Fibroblast of pulmonary artery (primary cell): ENCODE measurements around the gene CHST15.

Experiments
- DNase-seq: peaks from one replicate; pipeline ENCODE4 v3.0.0-alpha.2; 2010; ENCODE audit warnings: low read depth
- H3K4me3 ChIP-seq: replicated peaks from 2 replicates; pipeline ENCODE4 v1.5.1; 2011; ENCODE audit warnings: low read depth, mild to moderate bottlenecking, control low read depth, low read length, moderate library complexity
- TF ChIP-seq, protein P1 (sequence below): IDR thresholded peaks from 2 replicates; pipeline ENCODE4 v1.5.1; 2011; ENCODE audit warnings: mild to moderate bottlenecking, control low read depth, low read length, inconsistent platforms; ENCODE audit errors: missing control alignments

Gene CHST15

DNA sequence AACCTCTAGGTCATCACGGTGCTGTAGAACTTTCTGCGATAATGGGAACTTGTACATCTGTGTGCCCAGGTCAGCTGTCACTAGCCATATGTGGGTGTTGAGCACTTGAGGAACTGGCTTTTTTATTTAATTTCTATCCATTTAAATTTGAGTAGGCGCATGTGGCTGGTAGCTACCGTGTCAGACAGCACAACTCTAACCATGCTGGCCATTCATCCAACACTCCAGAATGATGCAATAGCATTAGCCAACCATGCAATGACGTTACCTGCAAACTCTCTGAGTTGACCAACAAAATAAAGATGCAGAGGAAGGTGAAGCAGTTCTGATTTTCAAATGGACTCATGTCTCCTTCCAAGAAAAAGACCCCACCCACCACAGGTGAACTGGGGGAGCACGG is 24.4 kb upstream of the CHST15 start:
- H3K4me3 ChIP-seq: no peak overlapping the region
- TF ChIP-seq, protein P1, sequence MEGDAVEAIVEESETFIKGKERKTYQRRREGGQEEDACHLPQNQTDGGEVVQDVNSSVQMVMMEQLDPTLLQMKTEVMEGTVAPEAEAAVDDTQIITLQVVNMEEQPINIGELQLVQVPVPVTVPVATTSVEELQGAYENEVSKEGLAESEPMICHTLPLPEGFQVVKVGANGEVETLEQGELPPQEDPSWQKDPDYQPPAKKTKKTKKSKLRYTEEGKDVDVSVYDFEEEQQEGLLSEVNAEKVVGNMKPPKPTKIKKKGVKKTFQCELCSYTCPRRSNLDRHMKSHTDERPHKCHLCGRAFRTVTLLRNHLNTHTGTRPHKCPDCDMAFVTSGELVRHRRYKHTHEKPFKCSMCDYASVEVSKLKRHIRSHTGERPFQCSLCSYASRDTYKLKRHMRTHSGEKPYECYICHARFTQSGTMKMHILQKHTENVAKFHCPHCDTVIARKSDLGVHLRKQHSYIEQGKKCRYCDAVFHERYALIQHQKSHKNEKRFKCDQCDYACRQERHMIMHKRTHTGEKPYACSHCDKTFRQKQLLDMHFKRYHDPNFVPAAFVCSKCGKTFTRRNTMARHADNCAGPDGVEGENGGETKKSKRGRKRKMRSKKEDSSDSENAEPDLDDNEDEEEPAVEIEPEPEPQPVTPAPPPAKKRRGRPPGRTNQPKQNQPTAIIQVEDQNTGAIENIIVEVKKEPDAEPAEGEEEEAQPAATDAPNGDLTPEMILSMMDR: no peak
- DNase-seq: no peak

DNA sequence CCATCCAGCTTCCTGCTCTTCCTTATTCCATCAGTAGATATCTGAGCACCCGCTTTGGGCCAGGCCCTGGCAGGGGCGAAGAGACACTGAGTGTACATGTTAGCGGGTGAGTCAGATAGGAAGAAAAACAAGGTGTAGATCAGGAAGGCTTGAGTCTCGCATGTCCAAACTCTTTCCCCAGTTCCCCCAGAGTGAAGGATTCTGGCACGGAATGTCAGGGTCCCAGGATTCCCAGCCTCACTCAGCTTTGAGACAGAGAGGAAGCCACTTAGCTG is 24.1 kb upstream of the CHST15 start:
- TF ChIP-seq, protein P1: no peak
- no peak for DNase-seq
- no peak overlapping the region for H3K4me3 ChIP-seq

GRCh38 chr10:124116771-124117510 is 23.5 kb upstream of the CHST15 start:
- no peak for DNase-seq
- TF ChIP-seq, protein P1: no peak

GRCh38 chr10:124114696-124115095 is 21.3 kb upstream of the CHST15 start:
- TF ChIP-seq, protein P1: no peak

More at GRCh38 chr10:124116771-124117510, 23.5 kb upstream of the CHST15 start:
- H3K4me3 ChIP-seq: no peak overlapping the region

DNA sequence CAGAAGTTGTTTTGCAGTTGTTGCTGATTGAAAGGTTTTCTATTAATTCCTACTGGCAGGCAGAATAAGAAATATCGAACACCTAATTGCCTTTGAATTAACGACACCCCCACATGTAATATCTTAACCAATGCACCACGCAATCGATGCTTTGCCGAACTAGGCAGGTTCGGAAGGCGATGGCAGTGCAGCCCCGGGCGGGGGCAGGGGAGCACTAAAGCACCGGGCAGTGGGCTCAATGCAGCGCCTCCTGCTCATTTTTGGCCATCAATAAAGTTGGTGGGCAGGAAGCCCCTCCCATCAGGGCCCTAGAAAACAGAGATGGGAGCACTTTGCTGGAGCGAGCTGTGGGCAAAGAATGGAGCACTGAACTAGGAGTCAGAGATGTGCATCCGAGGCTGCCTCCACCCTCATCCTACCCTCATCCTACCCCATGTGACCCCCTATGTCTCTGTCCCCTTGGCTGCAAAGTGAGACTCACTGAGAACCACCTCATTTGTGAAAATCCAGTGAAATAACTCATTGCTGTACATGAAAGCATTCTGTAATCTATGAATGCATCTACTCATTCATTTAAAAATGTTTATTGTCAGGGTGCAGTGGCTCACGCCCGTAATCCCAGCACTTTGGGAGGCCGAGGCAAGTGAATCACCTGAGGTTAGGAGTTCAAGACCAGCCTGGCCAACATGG is 19.6 kb upstream of the CHST15 start:
- no peak overlapping the region for H3K4me3 ChIP-seq
- no peak for DNase-seq
- TF ChIP-seq, protein P1: no peak

More at GRCh38 chr10:124114696-124115095, 21.3 kb upstream of the CHST15 start:
- no peak overlapping the region for H3K4me3 ChIP-seq
- no peak for DNase-seq

DNA sequence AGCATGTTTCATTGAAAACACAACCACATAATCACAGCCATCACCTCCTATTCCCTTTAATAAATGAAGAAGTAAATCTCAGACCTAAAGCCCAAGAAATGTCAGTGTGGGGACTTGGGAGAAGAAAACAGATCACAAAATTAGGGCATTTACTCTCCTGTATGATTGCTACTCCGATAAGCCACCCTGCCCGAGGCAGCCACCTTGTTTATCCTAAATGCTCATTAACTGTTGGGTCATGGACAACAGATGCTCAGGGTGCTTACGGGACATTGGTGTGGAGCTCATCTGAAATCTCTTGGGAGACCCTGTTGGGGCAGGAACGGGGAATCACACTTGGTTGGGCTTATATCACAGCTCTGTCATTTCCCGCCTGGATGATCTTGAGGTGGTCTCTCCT is 17.5 kb upstream of the CHST15 start:
- TF ChIP-seq, protein P1: no peak
- DNase-seq: no peak
- H3K4me3 ChIP-seq: no peak overlapping the region
